ENCODE data around the gene STK39. TPM values are rescaled to one million over a fixed set of nuclear protein-coding genes. Genes with fewer than 3 reads are reported as not detected.

The STK39 gene
- polyA plus RNA-seq, 1 experiment, result 25.2 TPM

DNA sequence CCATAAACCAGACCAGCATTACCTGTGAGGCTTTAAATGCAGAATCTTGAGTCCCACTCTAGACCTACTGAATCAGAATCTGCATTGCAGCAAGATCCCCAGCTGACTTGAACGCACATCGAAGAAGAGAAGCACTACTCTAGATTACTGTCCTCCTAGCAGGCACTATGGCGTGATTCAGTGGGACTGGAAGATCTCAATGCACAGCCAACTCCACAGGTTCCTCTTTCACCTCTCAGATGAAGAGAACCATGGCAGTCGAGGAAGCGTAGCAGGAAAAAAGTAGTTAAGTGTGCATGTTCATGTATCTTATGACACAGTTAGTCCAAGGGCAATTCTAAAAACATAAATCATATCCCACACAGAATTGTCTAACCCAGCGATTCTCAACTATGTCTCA, 97.4 kb downstream of the STK39 start:
- POLR2A ChIA-PET, result no interaction called here
- no peaks in the 10 kb centered on the region for H3K27me3 ChIP-seq (ENCODE audit: control insufficient read depth, insufficient read depth, low read length)

DNA sequence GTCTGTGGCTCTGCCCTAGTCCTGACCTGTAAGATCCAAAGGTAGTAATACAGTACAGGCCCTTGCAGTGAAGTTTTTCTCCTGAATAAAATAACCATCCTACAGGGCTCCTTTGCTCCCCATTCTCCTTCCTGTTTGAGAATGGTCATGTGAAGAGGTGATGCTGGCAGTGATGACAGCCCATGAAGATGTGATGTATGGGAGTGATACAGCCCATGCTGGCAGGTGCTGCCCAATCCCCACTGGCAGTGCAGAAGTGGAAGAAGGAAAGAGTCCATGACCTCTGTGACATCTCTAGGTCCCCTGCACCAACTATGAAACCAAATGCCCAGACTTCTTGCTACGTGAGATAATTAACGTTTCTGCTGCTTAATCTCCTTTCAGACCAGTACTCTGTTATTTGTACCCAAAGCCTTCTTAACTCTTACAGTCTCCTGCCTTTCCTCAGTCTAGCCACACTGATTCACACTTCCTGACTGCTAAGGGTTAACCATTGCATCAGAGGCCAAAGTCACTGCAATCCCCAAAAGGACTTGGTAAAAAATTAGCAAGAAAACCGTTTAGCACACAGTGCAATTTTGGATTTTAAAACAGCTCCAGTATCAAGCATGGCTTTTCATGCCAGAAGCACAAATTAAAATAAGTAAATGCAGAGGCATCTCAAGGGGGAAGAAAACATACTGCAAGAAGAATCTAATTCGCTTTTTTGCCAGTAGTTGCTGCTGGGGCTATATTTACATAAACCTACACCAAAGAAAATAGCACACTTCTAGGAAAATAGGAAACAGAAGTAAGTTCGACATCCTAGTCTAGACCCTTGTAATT, 98.0 kb downstream of the STK39 start:
- Histone ChIP-seq H3K9me3 (ENCODE audit: control insufficient read depth, insufficient read depth, low read length) (no peaks in the 10 kb centered on the region), H3K27me3 (ENCODE audit: control insufficient read depth, insufficient read depth, low read length) (no peaks in the 10 kb centered on the region), H3K27ac (ENCODE audit: low read depth, low read length) (no peak overlapping the region), H3K4me3 (ENCODE audit: low read depth, low read length) (no peak overlapping the region)
- ChIA-PET CTCF (interaction anchor here (1.9 kb wide), 1 partner anchor 30 kb away, joined by 7 read pairs; no protein-coding TSS in a partner anchor), POLR2A (no interaction called here)
- no peak for DNase-seq (ENCODE audit: low read depth, low spot score)
- TF ChIP-seq, protein P1, sequence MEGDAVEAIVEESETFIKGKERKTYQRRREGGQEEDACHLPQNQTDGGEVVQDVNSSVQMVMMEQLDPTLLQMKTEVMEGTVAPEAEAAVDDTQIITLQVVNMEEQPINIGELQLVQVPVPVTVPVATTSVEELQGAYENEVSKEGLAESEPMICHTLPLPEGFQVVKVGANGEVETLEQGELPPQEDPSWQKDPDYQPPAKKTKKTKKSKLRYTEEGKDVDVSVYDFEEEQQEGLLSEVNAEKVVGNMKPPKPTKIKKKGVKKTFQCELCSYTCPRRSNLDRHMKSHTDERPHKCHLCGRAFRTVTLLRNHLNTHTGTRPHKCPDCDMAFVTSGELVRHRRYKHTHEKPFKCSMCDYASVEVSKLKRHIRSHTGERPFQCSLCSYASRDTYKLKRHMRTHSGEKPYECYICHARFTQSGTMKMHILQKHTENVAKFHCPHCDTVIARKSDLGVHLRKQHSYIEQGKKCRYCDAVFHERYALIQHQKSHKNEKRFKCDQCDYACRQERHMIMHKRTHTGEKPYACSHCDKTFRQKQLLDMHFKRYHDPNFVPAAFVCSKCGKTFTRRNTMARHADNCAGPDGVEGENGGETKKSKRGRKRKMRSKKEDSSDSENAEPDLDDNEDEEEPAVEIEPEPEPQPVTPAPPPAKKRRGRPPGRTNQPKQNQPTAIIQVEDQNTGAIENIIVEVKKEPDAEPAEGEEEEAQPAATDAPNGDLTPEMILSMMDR (IDR thresholded peaks at IDR 0.05; ENCODE audit: low read depth, low read length), result no peak

More for the DNA sequence above, 97.4 kb downstream of the STK39 start:
- DNase-seq (ENCODE audit: low read depth, low spot score), result no peak
- CTCF ChIA-PET, result no interaction called here
- no peak overlapping the region for H3K27ac ChIP-seq (ENCODE audit: low read depth, low read length)
- no peak overlapping the region for H3K4me3 ChIP-seq (ENCODE audit: low read depth, low read length)
- TF ChIP-seq, protein P1 (IDR thresholded peaks at IDR 0.05; ENCODE audit: low read depth, low read length), result no peak
- no peaks in the 10 kb centered on the region for H3K9me3 ChIP-seq (ENCODE audit: control insufficient read depth, insufficient read depth, low read length)

DNA sequence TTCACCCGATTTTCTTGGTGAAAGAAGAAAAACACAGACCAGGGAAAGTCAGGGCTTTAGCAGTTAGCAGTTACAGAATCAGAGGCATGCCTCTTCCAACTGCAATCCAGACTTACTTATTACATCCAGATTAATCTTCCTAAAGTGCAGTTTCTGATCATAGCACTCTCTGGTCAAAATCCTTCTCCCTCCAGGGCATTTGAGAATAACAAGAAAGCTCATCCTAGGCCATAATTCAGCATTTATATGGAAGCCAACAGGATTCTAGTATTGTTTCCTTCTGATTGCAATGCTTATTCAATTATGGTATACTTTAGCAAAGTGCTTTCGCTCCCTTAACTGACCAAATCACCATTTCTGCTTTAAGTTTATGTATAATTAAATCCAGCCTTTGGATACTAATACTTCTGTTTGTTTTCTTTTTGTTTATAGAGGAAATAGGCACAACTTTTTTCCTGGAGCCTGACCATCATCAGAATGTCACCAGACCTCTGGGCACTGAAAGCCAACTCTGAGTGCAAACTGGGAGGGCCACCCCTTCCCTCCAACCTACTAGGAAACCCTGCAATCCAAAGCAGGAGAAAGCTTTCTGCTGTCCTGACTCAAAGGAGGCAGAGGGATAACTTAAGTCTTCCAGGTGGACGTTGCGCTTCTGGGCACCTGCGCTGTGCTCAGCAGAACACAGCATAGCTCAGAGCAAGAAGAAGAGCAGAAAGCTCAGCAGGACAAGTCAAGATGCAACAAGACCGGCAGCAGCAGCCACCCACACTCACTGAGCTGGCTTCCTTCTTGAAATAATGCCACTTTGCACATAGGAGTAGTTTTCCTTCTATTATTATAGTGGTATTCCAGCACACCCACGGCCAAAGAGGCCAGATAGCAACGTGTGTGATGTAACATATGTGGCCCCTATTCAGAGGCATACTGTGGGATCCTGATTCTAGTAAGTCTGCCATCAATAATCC, 99.3 kb downstream of the STK39 start:
- no peak overlapping the region for H3K4me3 ChIP-seq (ENCODE audit: low read depth, low read length)

DNA sequence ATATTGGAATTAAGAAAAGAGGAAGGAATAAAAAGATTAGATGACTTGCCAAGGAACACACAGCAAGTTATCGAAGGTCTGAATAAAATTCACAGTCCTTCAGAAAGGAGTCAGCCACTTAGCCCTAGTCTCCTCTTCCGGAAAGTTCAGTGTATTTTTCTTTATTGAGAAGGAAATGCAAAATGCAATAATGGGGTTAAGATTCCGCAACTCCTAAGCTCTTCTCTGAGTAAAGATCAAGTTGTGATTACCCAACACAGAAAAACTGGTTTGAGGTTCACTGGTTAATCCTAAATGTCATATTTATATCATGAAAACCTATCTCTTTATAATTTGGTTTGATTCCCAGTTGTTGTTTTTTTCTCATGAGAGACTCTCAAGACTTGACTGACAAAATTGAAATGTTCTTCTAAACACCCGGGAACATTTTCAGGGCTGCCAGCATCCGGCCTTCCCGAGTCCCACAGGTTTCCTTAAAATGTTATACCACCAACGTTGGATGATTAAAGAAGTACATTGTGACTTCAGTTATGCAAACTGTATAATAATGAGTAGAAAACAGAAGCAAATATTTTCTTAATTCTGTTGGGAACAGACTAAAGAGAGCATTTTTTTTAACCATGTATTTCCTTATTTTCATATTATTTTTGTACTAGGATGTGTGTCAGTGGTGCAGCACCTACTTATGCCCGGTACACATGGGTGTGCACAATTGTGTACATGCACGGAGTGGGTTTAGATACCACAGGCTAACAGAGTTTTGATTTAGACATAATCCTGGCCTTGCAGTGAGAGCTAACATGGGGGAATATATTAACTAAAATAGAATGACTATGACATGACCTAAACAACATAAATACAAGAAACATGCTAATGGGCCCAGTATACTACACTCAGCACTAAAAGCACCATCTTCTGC, 100.2 kb downstream of the STK39 start:
- Histone ChIP-seq H3K27me3 (ENCODE audit: control insufficient read depth, insufficient read depth, low read length) (no peaks in the 10 kb centered on the region), H3K27ac (ENCODE audit: low read depth, low read length) (no peak overlapping the region), H3K4me3 (ENCODE audit: low read depth, low read length) (no peak overlapping the region), H3K9me3 (ENCODE audit: control insufficient read depth, insufficient read depth, low read length) (no peaks in the 10 kb centered on the region)
- no peak for DNase-seq (ENCODE audit: low read depth, low spot score)
- CTCF ChIA-PET, result interaction anchor here (0.9 to 1.9 kb wide), 3 partner anchors 28 to 30 kb away, joined by 3 to 7 read pairs (median 4); no protein-coding TSS in a partner anchor
- TF ChIP-seq, protein P1 (IDR thresholded peaks at IDR 0.05; ENCODE audit: low read depth, low read length), result no peak
- POLR2A ChIA-PET, result no interaction called here

More for the DNA sequence above, 99.3 kb downstream of the STK39 start:
- Histone ChIP-seq H3K9me3 (ENCODE audit: control insufficient read depth, insufficient read depth, low read length) (no peaks in the 10 kb centered on the region), H3K27me3 (ENCODE audit: control insufficient read depth, insufficient read depth, low read length) (no peaks in the 10 kb centered on the region), H3K27ac (ENCODE audit: low read depth, low read length) (no peak overlapping the region)
- ChIA-PET POLR2A (no interaction called here), CTCF (interaction anchor here (1.9 kb wide), 1 partner anchor 29 kb away, joined by 7 read pairs; no protein-coding TSS in a partner anchor)
- TF ChIP-seq, protein P1 (IDR thresholded peaks at IDR 0.05; ENCODE audit: low read depth, low read length), result no peak
- no peak for DNase-seq (ENCODE audit: low read depth, low spot score)

All from AG04450 (cell line).